Neural cell (in vitro differentiated cells): ENCODE measurements around the gene SLC25A21. TPM values are rescaled to one million over a fixed set of nuclear protein-coding genes. Genes with fewer than 3 reads are reported as not detected.
"Not testable (repeated sequence)": the region's sequence is repeated elsewhere in the genome, so short reads cannot be mapped to it uniquely, and the experiment has no call there.

Experiments
- H2AFZ ChIP-seq: fragments of 200-600, 300-800 bp; sonication (generic), shearing (Covaris generic); 2 replicates; pipeline ENCODE4 v1.6.0; 2014; ENCODE audit warnings: low read depth, mild to moderate bottlenecking, antibody characterized with exemption, low read length, moderate library complexity
- H3F3A ChIP-seq: fragments of 200-600 bp; shearing (Covaris generic); 2 replicates; pipeline ENCODE4 v1.6.1; 2016; ENCODE audit warnings: mild to moderate bottlenecking, moderate library complexity, mixed read lengths, antibody characterized with exemption, low read length; ENCODE audit not compliant: insufficient read depth, poor library complexity, severe bottlenecking
- H3K27ac ChIP-seq: fragments of 200-600, 300-800 bp; sonication (generic), shearing (Covaris generic); 2 replicates; pipeline ENCODE4 v1.5.1; 2014; ENCODE audit warnings: mild to moderate bottlenecking, low read length, moderate library complexity
- H3K27me3 ChIP-seq: fragments of 300-800, 200-600 bp; sonication (generic), shearing (Covaris generic); 2 replicates; pipeline ENCODE4 v1.6.0; 2014; ENCODE audit warnings: mild to moderate bottlenecking, low read depth, low read length, moderate library complexity; ENCODE audit not compliant: insufficient read depth
- H3K36me3 ChIP-seq: fragments of 300-800, 200-600 bp; sonication (generic), shearing (Covaris generic); 2 replicates; pipeline ENCODE4 v1.5.1; 2014; ENCODE audit warnings: mild to moderate bottlenecking, antibody characterized with exemption, low read length, moderate library complexity; ENCODE audit not compliant: insufficient read depth
- H3K4me2 ChIP-seq: fragments of 300-800, 200-600 bp; sonication (generic), shearing (Covaris generic); 2 replicates; pipeline ENCODE4 v1.6.0; 2014; ENCODE audit warnings: mild to moderate bottlenecking, low read length
- H3K4me3 ChIP-seq: fragments of 300-800, 200-600 bp; sonication (generic), shearing (Covaris generic); 2 replicates; pipeline ENCODE4 v1.5.1; 2014; ENCODE audit warnings: mild to moderate bottlenecking, low read length, moderate library complexity
- H3K79me2 ChIP-seq: fragments of 200-600 bp; shearing (Covaris generic); replicated peaks from 2 replicates; pipeline ENCODE4 v1.6.0; 2014; ENCODE audit warnings: mild to moderate bottlenecking, low read length, moderate library complexity; ENCODE audit not compliant: insufficient read depth
- H3K9ac ChIP-seq: fragments of 300-800, 200-600 bp; sonication (generic), shearing (Covaris generic); 2 replicates; pipeline ENCODE4 v1.6.1; 2016; ENCODE audit warnings: mild to moderate bottlenecking, low read length, mixed read lengths
- H3K9me2 ChIP-seq: fragments of 200-600 bp; shearing (Covaris generic); 2 replicates; pipeline ENCODE4 v1.6.1; 2016; ENCODE audit warnings: mild to moderate bottlenecking, low read length, mixed read lengths; ENCODE audit not compliant: insufficient read depth
- H3K9me3 ChIP-seq: fragments of 200-600, 300-800 bp; sonication (generic), shearing (Covaris generic); 2 replicates; pipeline ENCODE4 v1.6.1; 2016; ENCODE audit warnings: mild to moderate bottlenecking, mixed run types, low read length, moderate library complexity, mixed read lengths
- H4K20me1 ChIP-seq: fragments of 200-600 bp; shearing (Covaris generic); 2 replicates; pipeline ENCODE4 v1.6.1; 2016; ENCODE audit warnings: mild to moderate bottlenecking, mixed run types; ENCODE audit not compliant: insufficient read depth
- EP300 ChIP-seq: fragments of 450-650 bp; conservative IDR thresholded peaks from 2 replicates; pipeline ENCODE4 v1.6.1; 2014; ENCODE audit warnings: antibody characterized with exemption, mild to moderate bottlenecking, moderate library complexity; ENCODE audit not compliant: poor library complexity, severe bottlenecking
- EZH2 ChIP-seq: fragments of 200-600, 300-800 bp; shearing (Covaris generic), sonication (generic); IDR thresholded peaks from 2 replicates; pipeline ENCODE4 v1.6.1; 2014; ENCODE audit warnings: antibody characterized with exemption, low read length, borderline replicate concordance, mild to moderate bottlenecking; ENCODE audit not compliant: insufficient read depth, poor library complexity, severe bottlenecking
- MXI1 ChIP-seq: fragments of 450-650 bp; conservative IDR thresholded peaks from 2 replicates; pipeline ENCODE4 v1.6.1; 2014; ENCODE audit warnings: antibody characterized with exemption, mild to moderate bottlenecking; ENCODE audit not compliant: poor library complexity, severe bottlenecking
- POLR2AphosphoS5 ChIP-seq: IDR thresholded peaks from 2 replicates; pipeline ENCODE4 v1.6.1; 2012
- RAD21 ChIP-seq: fragments of 450-650 bp; conservative IDR thresholded peaks from 2 replicates; pipeline ENCODE4 v1.6.1; 2014; ENCODE audit warnings: antibody characterized with exemption, mild to moderate bottlenecking, moderate library complexity
- SMC3 ChIP-seq: fragments of 450-650 bp; conservative IDR thresholded peaks from 2 replicates; pipeline ENCODE4 v1.6.1; 2014; ENCODE audit warnings: antibody characterized with exemption, mild to moderate bottlenecking, moderate library complexity; ENCODE audit not compliant: poor library complexity
- TAF1 ChIP-seq: IDR thresholded peaks from 2 replicates; pipeline ENCODE4 v1.6.1; 2012; ENCODE audit warnings: low read depth
- polyA plus RNA-seq: library from polyadenylated mRNA; depleted of rRNA; stranded (reverse); fragments of >200 nt; gene quantifications from 2 replicates; pipeline ENCODE4 v1.2.3, GENCODE V29; 2014
- TF ChIP-seq, protein P1 (sequence below): fragments of 450-650 bp; IDR thresholded peaks from 2 replicates; pipeline ENCODE4 v1.5.1; 2014; ENCODE audit warnings: antibody characterized with exemption, mild to moderate bottlenecking, moderate library complexity; ENCODE audit not compliant: poor library complexity, severe bottlenecking
- TF ChIP-seq, protein P2 (sequence below): IDR thresholded peaks from 2 replicates; pipeline ENCODE4 v1.6.1; 2012; ENCODE audit warnings: borderline replicate concordance

The SLC25A21 gene
- polyA plus RNA-seq, 1 donor from 2014 or later: 0.35 TPM

GRCh38 chr14:37187840-37188577 is 15.6 kb upstream of the SLC25A21 start:
- not testable (repeated sequence) for H3K9me2 ChIP-seq, H4K20me1 ChIP-seq, H3K79me2 ChIP-seq, H3K9me3 ChIP-seq, H3K9ac ChIP-seq, H3F3A ChIP-seq, H3K27me3 ChIP-seq, H3K36me3 ChIP-seq, H3K27ac ChIP-seq, H3K4me3 ChIP-seq, H2AFZ ChIP-seq, H3K4me2 ChIP-seq

GRCh38 chr14:37187294-37187693 is 14.9 kb upstream of the SLC25A21 start:
- Histone ChIP-seq H3F3A (no peaks in the 10 kb centered on the region), H3K9me3 (no peaks in the 10 kb centered on the region), H3K27ac (no peak overlapping the region), H3K4me2 (no peak overlapping the region), H3K9ac (no peak overlapping the region), H3K4me3 (no peak overlapping the region), H3K27me3 (no peaks in the 10 kb centered on the region), H4K20me1 (no peaks in the 10 kb centered on the region), H3K9me2 (no peaks in the 10 kb centered on the region), H3K36me3 (no peaks in the 10 kb centered on the region), H2AFZ (no peak overlapping the region), H3K79me2 (no peaks in the 10 kb centered on the region)
- no peak for TF ChIP-seq RAD21
- TF ChIP-seq EP300: no peak
- no peak for TF ChIP-seq EZH2
- no peak for TF ChIP-seq SMC3
- TF ChIP-seq POLR2AphosphoS5: no peak
- no peak for TF ChIP-seq TAF1
- no peak for TF ChIP-seq MXI1
- TF ChIP-seq, protein P1, sequence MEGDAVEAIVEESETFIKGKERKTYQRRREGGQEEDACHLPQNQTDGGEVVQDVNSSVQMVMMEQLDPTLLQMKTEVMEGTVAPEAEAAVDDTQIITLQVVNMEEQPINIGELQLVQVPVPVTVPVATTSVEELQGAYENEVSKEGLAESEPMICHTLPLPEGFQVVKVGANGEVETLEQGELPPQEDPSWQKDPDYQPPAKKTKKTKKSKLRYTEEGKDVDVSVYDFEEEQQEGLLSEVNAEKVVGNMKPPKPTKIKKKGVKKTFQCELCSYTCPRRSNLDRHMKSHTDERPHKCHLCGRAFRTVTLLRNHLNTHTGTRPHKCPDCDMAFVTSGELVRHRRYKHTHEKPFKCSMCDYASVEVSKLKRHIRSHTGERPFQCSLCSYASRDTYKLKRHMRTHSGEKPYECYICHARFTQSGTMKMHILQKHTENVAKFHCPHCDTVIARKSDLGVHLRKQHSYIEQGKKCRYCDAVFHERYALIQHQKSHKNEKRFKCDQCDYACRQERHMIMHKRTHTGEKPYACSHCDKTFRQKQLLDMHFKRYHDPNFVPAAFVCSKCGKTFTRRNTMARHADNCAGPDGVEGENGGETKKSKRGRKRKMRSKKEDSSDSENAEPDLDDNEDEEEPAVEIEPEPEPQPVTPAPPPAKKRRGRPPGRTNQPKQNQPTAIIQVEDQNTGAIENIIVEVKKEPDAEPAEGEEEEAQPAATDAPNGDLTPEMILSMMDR: no peak
- TF ChIP-seq, protein P2, sequence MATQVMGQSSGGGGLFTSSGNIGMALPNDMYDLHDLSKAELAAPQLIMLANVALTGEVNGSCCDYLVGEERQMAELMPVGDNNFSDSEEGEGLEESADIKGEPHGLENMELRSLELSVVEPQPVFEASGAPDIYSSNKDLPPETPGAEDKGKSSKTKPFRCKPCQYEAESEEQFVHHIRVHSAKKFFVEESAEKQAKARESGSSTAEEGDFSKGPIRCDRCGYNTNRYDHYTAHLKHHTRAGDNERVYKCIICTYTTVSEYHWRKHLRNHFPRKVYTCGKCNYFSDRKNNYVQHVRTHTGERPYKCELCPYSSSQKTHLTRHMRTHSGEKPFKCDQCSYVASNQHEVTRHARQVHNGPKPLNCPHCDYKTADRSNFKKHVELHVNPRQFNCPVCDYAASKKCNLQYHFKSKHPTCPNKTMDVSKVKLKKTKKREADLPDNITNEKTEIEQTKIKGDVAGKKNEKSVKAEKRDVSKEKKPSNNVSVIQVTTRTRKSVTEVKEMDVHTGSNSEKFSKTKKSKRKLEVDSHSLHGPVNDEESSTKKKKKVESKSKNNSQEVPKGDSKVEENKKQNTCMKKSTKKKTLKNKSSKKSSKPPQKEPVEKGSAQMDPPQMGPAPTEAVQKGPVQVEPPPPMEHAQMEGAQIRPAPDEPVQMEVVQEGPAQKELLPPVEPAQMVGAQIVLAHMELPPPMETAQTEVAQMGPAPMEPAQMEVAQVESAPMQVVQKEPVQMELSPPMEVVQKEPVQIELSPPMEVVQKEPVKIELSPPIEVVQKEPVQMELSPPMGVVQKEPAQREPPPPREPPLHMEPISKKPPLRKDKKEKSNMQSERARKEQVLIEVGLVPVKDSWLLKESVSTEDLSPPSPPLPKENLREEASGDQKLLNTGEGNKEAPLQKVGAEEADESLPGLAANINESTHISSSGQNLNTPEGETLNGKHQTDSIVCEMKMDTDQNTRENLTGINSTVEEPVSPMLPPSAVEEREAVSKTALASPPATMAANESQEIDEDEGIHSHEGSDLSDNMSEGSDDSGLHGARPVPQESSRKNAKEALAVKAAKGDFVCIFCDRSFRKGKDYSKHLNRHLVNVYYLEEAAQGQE: no peak

GRCh38 chr14:37186865-37187264 is 14.5 kb upstream of the SLC25A21 start:
- H4K20me1 ChIP-seq: no peaks in the 10 kb centered on the region
- H3K27ac ChIP-seq: no peak overlapping the region
- H2AFZ ChIP-seq: no peak overlapping the region
- no peaks in the 10 kb centered on the region for H3F3A ChIP-seq
- H3K27me3 ChIP-seq: no peaks in the 10 kb centered on the region
- no peak overlapping the region for H3K4me2 ChIP-seq
- no peak overlapping the region for H3K4me3 ChIP-seq
- H3K9me2 ChIP-seq: no peaks in the 10 kb centered on the region
- H3K36me3 ChIP-seq: no peaks in the 10 kb centered on the region
- H3K79me2 ChIP-seq: no peaks in the 10 kb centered on the region
- no peak overlapping the region for H3K9ac ChIP-seq
- no peak for TF ChIP-seq TAF1
- TF ChIP-seq RAD21: no peak
- no peaks in the 10 kb centered on the region for H3K9me3 ChIP-seq
